Prostate gland (tissue), 2 donors: ENCODE measurements around the gene PLPPR1.

Source experiments
- CTCF ChIP-seq, 4 experiments: fragments of 200-600 bp in 2 of 4; fragments of 450-650 bp in 2 of 4; sonication (generic) in 2 of 4; IDR thresholded peaks; 1 replicate in 3 of 4; 2 replicates in 1 of 4; pipeline ENCODE4 v1.5.1; 2016 to 2019; ENCODE audit warnings: antibody characterized with exemption in 4 of 4, mild to moderate bottlenecking in 2 of 4, moderate library complexity in 2 of 4
- POLR2AphosphoS5 ChIP-seq: sonication (generic); formaldehyde crosslinking; IDR thresholded peaks from one replicate; pipeline ENCODE4 v1.6.1; 2017; ENCODE audit warnings: antibody characterized with exemption

GRCh38 chr9:101047848-101048397, 19.4 kb downstream of the PLPPR1 start:
- TF ChIP-seq POLR2AphosphoS5: no peak
- no peak for TF ChIP-seq CTCF (IDR thresholded peaks at IDR 0.05)
